GM19395 (cell line): ENCODE data around the gene ZNF566.
A peak's percentile ranks its signal among the peaks of the same experiment; 100 is the strongest.

ENCODE experiments used
- ATAC-seq: cut with Tn5 transposase; IDR thresholded peaks from one replicate; pipeline ENCODE4 v1.9.1; 2021; ENCODE audit warnings: mild to moderate bottlenecking, moderate library complexity; ENCODE audit not compliant: unreplicated experiment

The ZNF566 gene

DNA sequence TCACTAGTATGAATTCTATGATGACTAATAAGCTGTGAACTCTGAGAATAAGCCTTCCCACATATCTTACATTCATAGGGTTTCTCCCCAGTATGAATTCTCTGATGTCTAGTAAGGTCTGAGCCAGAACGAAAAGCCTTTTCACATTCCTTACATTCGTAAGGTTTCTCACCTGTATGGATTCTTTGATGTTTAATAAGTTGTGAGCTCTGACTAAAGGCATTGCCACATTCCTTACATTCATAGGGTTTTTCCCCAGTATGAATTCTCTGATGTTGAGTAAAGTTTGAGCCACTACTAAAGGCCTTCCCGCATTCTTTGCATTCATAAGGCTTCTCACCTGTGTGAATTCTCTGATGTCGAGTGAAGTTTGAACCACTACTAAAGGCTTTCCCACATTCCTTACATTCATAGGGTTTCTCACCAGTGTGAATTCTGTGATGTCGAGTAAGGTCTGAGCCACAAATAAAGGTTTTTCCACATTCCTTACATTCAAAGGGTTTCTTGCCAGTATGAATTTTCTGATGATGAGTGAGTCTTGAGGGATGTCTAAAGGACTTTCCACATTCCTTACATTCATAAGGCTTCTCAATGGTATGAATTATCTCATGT lies 40.2 kb downstream of the ZNF566 start:
- ATAC-seq, result no peak

DNA sequence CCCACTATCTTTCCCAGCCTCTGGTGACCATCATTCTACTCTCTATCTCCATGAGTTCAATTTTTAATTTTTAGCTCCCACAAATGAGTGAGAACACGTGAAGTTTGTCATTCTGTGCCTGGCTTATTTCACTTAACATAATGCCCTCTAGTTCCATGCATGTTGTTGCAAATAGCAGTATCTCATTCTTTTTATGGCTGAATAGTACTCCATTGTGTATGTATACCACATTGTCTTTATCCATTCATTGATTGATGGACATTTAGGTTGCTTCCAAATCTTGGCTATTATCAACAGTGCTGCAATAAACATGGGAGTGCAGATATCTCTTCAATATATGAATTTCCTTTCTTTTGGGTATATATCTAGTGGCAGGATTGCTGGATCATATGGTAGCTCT lies 48.0 kb downstream of the ZNF566 start:
- no peak for ATAC-seq

DNA sequence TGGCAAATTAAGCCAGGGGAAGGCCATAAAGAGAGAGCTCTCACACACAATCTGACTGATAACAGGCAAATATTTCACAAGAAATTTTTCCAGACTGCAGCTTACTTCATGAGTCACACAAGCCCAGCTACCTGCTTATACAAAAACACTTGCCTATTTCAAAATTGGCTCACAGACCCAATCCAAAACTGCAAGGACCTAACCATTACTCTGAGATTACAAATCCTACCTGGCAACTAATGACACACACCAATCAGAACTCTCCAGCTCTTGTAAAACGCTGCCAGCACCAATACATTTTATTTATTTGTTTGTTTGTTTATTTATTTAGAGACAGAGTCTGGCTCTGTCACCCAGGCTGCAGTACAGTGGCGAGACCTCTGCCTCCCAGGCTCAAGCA lies 52.8 kb downstream of the ZNF566 start:
- ATAC-seq, result no peak

DNA sequence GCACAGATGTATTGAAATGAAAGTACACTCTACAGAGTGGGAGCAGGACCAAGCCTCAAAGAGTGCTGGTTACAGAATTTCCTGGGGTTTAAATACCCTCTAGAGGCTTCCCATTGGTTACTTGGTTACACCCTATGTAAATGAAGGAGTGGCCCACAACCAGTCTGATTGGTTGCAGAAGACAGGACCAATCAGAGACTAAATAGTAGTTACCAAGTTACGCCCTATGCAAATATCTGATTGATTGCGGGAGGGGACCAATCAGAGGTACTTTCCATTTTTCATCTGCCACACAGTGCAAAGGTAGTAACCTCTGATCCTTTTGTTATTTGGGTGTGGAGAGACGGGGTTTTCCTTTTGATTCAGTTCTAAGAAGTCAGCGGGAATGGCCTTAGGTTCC lies 65.4 kb downstream of the ZNF566 start:
- no peak for ATAC-seq

DNA sequence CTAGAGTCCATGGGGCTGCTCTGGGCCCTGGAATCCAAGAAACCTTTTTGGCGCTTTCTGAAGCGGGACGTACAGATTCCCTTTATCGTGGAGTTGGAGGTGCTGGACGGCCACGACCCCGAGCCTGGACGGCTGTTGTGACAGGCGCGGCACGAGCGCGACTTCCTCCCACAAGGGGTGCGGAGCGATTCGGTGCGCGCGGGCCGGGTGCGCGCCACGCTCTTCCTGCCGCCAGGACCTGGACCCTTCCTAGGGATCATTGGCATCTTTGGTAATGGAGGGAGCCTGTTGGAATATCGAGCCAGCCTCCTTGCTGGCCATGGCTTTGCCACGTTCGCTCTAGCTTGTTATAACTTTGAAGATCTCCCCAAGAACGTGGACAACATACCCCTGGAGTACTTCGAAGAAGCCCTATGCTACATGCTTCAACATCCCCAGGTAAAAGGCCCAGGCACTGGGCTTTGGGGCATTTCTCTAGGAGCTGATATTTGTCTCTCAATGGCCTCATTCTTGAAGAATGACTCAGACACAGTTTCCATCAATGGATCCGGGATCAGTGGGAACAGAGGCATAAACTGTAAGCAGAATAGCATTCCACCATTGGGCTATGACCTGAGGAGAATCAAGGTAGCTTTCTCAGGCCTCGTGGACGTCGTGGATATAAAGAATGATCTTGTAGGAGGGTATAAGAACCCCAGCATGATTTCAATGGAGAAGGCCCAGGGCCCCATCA lies 67.4 kb downstream of the ZNF566 start:
- ATAC-seq, result no peak

DNA sequence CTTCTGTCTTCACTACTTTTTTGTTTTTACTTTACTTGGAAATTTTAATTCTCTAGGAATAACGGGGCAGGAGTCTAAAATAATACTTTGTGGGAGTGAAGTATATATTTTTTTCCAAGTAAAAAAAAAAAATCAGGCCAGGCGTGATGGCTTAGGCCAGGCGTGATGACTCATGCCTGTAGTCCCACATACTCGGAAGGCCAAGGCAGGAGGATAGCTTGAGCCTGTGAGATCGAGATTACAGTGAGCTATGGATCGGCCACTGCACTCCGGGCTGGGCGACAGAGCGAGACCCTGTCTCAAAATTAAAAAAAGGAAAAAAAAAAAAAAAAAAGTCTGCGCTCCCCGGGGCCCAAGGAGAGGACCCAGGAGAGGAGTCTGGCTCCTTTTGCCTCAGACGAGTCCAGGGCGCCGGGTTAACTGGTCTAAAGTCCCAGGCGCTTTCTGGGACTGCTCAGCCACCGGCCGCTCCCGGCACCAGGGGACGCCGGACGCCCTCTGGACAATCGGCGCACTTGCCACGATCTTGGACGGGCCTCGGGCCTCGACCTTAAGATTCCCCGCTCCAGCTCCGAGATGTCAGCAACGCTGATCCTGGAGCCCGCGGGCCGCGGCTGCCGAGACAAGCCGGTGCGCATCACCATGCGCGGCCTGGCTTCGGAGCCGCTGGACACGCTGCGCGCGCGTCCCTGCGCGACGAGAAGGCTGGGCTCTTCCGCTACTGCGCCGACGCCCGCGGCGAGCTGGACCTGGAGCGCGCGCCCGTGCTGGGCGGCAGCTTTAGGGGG lies 68.2 kb downstream of the ZNF566 start:
- no peak for ATAC-seq

DNA sequence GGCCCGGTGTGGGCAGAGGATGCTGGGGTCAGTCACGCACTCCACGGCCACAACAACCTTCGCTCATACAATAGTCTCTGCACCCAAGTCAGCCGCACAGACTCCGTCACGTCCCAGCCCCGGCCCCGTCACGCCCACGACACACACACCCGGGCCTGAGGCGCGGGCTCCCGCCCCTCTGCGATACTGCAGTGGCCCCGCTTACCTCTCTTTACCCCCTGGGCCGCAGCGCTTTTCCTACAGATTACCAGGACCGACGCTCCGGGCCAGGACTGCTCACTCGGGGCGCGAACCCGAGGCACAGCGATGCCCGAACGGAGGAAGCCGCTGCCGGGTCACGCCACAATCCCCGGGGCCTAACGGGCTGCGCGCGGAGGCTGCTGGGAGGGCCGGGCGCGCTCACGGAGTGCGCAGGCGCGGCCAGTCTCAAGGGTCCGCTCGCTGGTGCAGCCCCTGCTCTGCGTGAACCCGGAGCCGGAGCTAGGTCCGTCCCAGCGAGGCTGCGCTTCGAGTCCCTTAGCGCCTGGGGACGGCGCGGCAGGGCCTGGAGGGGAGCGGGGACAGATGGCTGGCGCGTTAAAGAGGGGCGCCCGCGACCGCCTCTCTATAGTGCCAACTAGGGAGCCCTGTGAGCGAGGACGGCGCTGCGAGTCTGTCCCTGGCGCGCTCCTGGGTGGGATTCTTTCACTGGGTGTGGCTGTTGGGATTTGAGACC lies 70.9 kb downstream of the ZNF566 start, which contains the start of gene ZFP82:
TSS of gene ZFP82 (minus strand) at position 358 of the 715 bp plus-strand sequence. CDS start 8,855 bp downstream, outside the sequence.
- ATAC-seq, result peak; percentile 74

DNA sequence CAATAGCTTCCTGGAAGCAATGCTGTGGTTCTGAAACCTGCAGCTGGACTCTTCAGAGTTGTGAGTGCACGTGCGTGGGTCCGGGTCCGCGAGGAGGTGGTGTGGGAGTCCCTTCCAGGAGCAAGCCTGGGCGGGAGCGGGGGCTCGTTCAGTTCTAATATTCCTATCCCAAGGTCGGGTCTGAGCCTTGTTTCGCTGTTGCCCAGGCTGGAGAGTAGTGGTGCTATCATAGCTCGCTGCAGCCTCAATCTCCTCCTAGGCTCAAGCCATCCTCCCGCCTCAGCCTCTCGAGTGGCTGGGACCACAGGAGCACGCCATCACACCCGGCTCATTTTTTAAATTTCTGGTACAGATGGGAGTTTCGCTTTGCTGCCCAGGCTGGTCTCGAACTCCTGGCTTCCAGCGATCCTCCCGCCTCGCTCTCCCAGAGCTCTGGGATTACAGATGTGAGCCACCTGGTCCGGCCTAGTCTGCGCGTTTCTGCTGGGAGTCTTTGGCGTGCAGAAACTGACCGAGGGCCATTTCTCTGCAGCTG lies 71.5 kb downstream of the ZNF566 start:
- ATAC-seq, result no peak

DNA sequence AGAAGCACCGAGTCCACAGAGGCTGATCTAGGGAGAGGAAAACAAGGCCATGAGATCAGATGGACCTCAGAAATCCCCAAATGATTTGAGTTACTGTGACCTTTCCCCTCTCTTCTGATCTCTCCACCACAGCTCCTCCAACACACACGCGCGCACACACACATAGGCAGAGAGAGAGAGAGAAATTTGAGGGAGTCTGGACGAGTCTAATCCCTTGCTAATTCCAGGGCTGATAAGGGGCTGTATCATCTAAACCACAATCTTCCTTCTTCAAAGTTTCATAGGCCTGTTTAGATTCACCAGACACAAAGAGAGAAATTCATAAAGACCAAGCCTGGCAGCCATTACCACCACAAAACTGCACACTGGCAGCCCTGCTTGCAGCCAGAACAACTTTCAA lies 79.5 kb downstream of the ZNF566 start:
- ATAC-seq, result no peak

DNA sequence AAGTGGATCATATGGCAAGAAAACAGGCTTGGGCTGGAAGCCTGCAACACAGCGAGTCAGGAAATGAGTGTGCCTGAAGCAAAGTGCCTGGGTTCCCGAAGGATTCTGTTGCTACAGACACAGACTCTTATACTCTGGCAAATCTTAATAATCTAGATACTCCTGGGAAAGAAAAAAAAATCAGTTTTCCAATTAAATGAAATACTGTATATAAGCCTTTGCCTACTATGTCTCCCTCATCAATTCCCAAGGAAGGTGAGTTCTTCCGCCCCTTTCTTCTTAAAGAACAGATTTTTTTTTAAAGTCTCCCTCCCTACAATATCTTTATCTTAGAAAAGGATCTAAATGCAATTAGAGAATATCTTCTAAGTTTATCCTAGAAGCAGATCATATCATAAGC lies 81.3 kb downstream of the ZNF566 start:
- no peak for ATAC-seq

DNA sequence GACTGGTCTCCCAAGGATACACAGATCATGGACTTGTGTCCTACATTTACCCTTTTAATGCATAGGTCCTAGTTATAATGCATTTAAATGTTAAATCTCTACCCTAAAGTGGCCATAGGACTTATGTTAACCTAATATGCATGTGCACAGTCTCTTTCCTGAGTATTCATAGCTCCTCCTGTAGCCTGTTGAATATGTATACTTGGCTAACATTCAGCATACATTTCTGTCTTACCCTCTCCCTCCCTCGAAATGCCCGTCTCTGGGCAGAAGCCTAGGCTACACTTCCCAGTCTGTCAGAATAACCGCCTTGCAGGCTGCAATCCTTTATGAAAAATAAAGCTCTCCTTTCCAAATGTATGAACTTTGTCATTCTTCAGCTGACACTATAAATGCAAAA lies 84.9 kb downstream of the ZNF566 start:
- ATAC-seq, result no peak

DNA sequence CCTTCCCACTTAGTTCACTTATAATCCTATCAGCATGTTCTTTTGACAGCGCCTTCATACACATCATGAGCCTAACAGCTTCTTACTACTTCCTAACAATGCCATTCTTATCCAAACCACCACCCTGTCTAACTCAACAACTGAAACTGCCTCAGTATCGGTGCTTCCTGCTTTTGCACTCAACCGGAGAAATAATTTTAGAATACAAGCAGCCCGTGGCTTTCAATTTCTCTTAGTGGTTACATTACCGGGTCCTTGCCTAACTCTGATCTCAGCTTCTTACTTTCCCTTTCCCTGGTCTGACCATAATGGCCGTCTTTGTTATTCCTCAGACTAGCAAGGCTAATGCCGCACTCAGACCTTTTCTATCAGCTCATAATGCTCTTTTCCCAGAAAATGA lies 87.9 kb downstream of the ZNF566 start:
- no peak for ATAC-seq

DNA sequence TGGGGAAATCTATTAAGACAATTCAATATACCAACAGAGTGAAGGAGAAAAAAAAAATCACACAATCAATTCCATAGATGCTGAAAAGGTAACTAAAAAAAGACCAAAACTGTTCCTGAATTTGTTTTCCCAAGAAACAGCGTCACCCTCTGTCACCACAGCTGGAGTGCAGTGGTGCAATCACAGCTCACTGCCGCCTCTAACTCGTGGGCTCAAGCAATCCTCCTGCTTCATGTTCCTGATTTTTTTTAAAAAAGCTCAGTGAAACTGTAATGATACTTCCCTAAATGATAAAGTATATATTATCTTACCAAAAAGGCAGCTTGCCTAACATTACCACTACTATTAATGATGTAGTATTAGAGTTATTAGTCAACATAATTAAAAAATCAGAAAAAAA lies 90.8 kb downstream of the ZNF566 start:
- ATAC-seq, result no peak
